ELR (cell line): Measurements from ENCODE around the gene SMARCA1.
"Not testable (repeated sequence)": the region's sequence is repeated elsewhere in the genome, so short reads cannot be mapped to it uniquely, and the experiment has no call there.

Experiments
- DNase-seq: peaks from one replicate; pipeline ENCODE4 v3.0.0-alpha.2; 2015; ENCODE audit warnings: low read depth

SMARCA1 gene

GRCh38 chrX:129523079-129523911, at the start of gene SMARCA1:
TSS of gene SMARCA1 (minus strand) at chrX:129523490. CDS start at chrX:129523370, 120 bp downstream.
- DNase-seq, result peak; percentile 52

GRCh38 chrX:129572422-129572821, 49.1 kb upstream of the SMARCA1 start:
- no peak for DNase-seq

GRCh38 chrX:129568349-129568748, 45.1 kb upstream of the SMARCA1 start:
- DNase-seq, result no peak

- DNase-seq, result no peak
Measured at GRCh38 chrX:129566073-129566472, 42.8 kb upstream of the SMARCA1 start.

- no peak for DNase-seq
Measured at GRCh38 chrX:129565046-129565650, 41.9 kb upstream of the SMARCA1 start.

- not testable (repeated sequence) for DNase-seq
Measured at GRCh38 chrX:129564345-129564744, 41.1 kb upstream of the SMARCA1 start.

- DNase-seq, result no peak
Measured at GRCh38 chrX:129561453-129561852, 38.2 kb upstream of the SMARCA1 start.

- DNase-seq, result peak; percentile 7
Measured at GRCh38 chrX:129559783-129560182, 36.5 kb upstream of the SMARCA1 start.

- no peak for DNase-seq
Measured at GRCh38 chrX:129557844-129558480, 34.7 kb upstream of the SMARCA1 start.

- DNase-seq, result no peak
Measured at GRCh38 chrX:129556806-129557315, 33.6 kb upstream of the SMARCA1 start.

- not testable (repeated sequence) for DNase-seq
Measured at GRCh38 chrX:129554816-129555215, 31.5 kb upstream of the SMARCA1 start.

- no peak for DNase-seq
Measured at GRCh38 chrX:129553619-129554288, 30.5 kb upstream of the SMARCA1 start.

- DNase-seq, result no peak
Measured at GRCh38 chrX:129549124-129549523, 25.8 kb upstream of the SMARCA1 start.

GRCh38 chrX:129545408-129545807, 22.1 kb upstream of the SMARCA1 start:
- no peak for DNase-seq

- DNase-seq, result no peak
Measured at GRCh38 chrX:129544780-129545179, 21.5 kb upstream of the SMARCA1 start.

- peak; percentile 33 for DNase-seq
Measured at GRCh38 chrX:129540722-129541184, 17.5 kb upstream of the SMARCA1 start.

GRCh38 chrX:129540068-129540653, 16.9 kb upstream of the SMARCA1 start, which contains the start of gene OCRL:
TSS of gene OCRL (plus strand) at chrX:129540259. CDS start at chrX:129540440, 181 bp downstream.
- peak; percentile 72 for DNase-seq

GRCh38 chrX:129534816-129535578, 11.7 kb upstream of the SMARCA1 start:
- DNase-seq, result peak; percentile 69

GRCh38 chrX:129531132-129531531, 7.8 kb upstream of the SMARCA1 start:
- no peak for DNase-seq

GRCh38 chrX:129530410-129530809, 7.1 kb upstream of the SMARCA1 start:
- DNase-seq, result no peak
